Ishikawa (cell line): ENCODE data around the gene SLC35G3.

ENCODE experiments used
- CREB1 ChIP-seq: IDR thresholded peaks from 2 replicates; pipeline ENCODE4 v1.6.1; 2012; ENCODE audit warnings: low read depth
- EGR1 ChIP-seq: IDR thresholded peaks from 2 replicates; pipeline ENCODE4 v1.6.1; 2012
- EP300 ChIP-seq: IDR thresholded peaks from 2 replicates; pipeline ENCODE4 v1.6.1; 2012; ENCODE audit warnings: borderline replicate concordance
- FOXM1 ChIP-seq: IDR thresholded peaks from 2 replicates; pipeline ENCODE4 v1.6.1; 2012; ENCODE audit warnings: low read depth, borderline replicate concordance
- NFIC ChIP-seq: IDR thresholded peaks from 2 replicates; pipeline ENCODE4 v1.6.1; 2012
- RAD21 ChIP-seq: IDR thresholded peaks from 2 replicates; pipeline ENCODE4 v1.6.1; 2012; ENCODE audit warnings: low read depth
- TAF1 ChIP-seq: IDR thresholded peaks from 2 replicates; pipeline ENCODE4 v1.6.1; 2012; ENCODE audit warnings: low read depth, mild to moderate bottlenecking
- TCF12 ChIP-seq: IDR thresholded peaks from 2 replicates; pipeline ENCODE4 v1.6.1; 2012; ENCODE audit warnings: low read depth
- TEAD4 ChIP-seq: IDR thresholded peaks from 2 replicates; pipeline ENCODE4 v1.6.1; 2012
- YY1 ChIP-seq: IDR thresholded peaks from 2 replicates; pipeline ENCODE4 v1.6.1; 2012; ENCODE audit warnings: low read depth
- ZBTB7A ChIP-seq: IDR thresholded peaks from 2 replicates; pipeline ENCODE4 v1.6.1; 2012; ENCODE audit warnings: low read depth
- TF ChIP-seq, protein P1 (sequence below): IDR thresholded peaks from 2 replicates; pipeline ENCODE4 v1.6.1; 2012
- TF ChIP-seq, protein P2 (sequence below): IDR thresholded peaks from 2 replicates; pipeline ENCODE4 v1.6.1; 2012

DNA sequence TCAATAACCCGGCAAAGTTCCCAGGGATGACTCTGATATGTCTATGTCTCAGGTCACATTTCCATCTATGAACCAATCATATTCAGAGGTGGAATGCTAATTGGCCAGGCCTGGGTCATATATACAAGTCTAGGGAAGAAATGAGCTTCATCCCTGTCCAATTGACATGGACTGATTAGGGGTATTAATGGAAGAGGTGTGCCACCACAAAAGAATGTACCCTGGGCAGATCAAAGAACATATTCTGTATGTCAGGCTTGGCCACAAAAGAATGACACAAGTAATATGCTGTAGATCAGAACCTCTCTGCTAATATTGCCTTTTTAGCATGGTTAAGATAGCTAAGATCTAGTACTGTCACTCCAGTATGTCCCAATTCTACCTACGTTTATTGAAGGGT, 6.7 kb downstream of the SLC35G3 start:
- TF ChIP-seq, protein P1, sequence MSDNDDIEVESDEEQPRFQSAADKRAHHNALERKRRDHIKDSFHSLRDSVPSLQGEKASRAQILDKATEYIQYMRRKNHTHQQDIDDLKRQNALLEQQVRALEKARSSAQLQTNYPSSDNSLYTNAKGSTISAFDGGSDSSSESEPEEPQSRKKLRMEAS, result no peak
- no peak for TF ChIP-seq CREB1
- TF ChIP-seq TCF12, result no peak
- TF ChIP-seq RAD21, result no peak
- no peak for TF ChIP-seq YY1
- TF ChIP-seq FOXM1, result no peak
- TF ChIP-seq EP300, result no peak
- TF ChIP-seq EGR1, result no peak
- TF ChIP-seq TAF1, result no peak
- no peak for TF ChIP-seq NFIC
- TF ChIP-seq ZBTB7A, result no peak
- TF ChIP-seq, protein P2, sequence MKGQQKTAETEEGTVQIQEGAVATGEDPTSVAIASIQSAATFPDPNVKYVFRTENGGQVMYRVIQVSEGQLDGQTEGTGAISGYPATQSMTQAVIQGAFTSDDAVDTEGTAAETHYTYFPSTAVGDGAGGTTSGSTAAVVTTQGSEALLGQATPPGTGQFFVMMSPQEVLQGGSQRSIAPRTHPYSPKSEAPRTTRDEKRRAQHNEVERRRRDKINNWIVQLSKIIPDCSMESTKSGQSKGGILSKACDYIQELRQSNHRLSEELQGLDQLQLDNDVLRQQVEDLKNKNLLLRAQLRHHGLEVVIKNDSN, result no peak
- no peak for TF ChIP-seq TEAD4
